ENCODE results near the gene FGR. TPM values are rescaled to one million over a fixed set of nuclear protein-coding genes. Genes with fewer than 3 reads are reported as not detected.

FGR gene
- polyA plus RNA-seq, 1 donor (not counting 4 experiments of a cell fraction or from before 2014, with no cell fraction given): 0.04 TPM

DNA sequence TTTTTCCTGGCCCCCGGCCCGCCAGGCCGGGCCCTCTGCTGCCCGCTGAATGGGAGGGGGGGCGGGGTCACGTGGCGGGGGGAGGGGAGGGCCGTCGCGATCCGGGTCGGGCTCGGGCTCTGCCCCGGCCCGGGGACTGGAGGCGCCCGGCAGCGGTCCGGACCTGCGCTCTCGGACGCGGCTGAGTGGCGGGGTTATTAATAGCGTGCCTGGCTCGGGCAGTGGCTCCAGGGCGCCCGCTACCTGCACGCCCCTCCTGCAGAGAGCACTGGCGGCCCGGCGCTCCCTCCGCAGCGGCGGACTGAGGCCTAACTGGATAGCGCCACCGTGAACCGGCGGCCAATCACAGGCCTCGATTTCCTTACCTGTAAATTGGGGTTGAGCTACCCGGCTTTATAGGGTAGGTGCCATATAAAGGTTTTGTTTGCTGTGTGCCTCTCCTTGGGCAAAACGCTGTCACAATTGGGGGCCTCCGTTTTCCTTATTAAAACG lies 59.1 kb downstream of the FGR start:
- no peaks in the 10 kb centered on the region for H4K20me1 ChIP-seq (ENCODE audit: control insufficient read depth, extremely low read depth, insufficient read depth, low read length)
- no peak overlapping the region for H2AFZ ChIP-seq (ENCODE audit: control insufficient read depth, low read length)

DNA sequence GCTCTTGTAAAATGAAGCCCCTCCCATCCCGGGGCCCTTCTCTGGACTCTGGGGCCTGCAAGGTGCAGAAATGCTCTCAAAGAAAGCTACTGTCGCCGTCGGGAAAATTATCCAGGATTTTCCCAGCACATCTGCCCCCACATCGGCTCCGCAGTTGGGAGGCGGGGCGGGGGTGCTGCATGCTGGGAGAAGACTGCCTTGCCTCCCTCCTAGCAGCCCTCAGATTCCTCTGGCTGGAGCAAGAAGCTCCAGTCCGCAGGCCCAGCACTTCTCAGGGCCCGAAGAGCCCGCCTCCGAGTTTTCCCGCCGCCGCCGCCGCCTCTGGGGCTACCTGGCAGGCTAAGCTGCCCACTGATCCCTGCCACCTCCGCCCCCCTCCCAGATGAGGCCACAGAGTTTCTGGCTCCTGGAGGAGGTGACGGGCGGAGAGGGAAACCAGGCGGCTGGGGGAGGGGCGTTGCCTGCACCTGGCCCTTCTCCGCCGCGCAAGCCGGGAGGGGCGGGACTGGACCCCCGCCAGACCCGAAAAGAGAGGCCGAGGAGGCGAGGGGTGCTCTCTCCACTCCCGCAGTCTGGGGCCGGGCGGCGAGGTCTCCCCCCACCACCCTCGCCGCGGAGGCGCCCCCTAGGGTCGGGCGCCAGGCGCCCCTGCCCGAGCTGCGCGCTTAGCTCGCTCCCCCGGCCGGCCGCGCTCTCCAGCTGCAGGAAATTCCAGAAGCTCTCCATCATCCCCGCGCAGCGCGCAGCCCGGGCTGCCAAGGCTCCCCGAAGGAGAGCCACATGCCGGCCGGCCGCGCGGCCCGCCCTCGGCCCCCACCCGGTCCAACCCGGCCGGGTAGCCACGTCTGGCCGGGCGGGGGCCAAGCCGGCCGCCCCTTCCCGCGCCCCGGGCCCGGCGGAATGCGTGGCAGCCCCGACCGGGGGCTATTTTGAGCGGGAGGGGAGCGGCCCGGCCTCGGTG lies 59.8 kb downstream of the FGR start:
- Histone ChIP-seq H3K79me2 (ENCODE audit: control insufficient read depth, insufficient read depth, low read length) (peaks cover 41% of the 10 kb centered on the region), H3K4me1 (ENCODE audit: control insufficient read depth, extremely low read depth, insufficient read depth, low read length) (peaks cover 55% of the 10 kb centered on the region), H3K4me3 (ENCODE audit: control insufficient read depth in 2 of 3, extremely low read depth in 1 of 3, insufficient read depth in 2 of 3, low read depth in 1 of 3, low read length in 3 of 3) (peak overlapping the region in 2 of 3 experiments; percentile 28 to 41), H4K20me1 (ENCODE audit: control insufficient read depth, extremely low read depth, insufficient read depth, low read length) (no peaks in the 10 kb centered on the region), H3K27me3 (ENCODE audit: control insufficient read depth, extremely low read depth, insufficient read depth, low read length) (no peaks in the 10 kb centered on the region), H3K9me1 (ENCODE audit: control insufficient read depth, extremely low read depth, insufficient read depth, low read length) (no peaks in the 10 kb centered on the region), H3K9me3 (ENCODE audit: control insufficient read depth, low read depth, low read length) (no peaks in the 10 kb centered on the region), H3K27ac (ENCODE audit: control insufficient read depth, insufficient read depth, low read length) (peak overlapping the region; percentile 30), H3K36me3 (ENCODE audit: control insufficient read depth in 2 of 2, extremely low read depth in 1 of 2, insufficient read depth in 2 of 2, low read length in 2 of 2) (peaks cover 0 to 3% of the 10 kb centered on the region in 2 experiments), H3K9ac (ENCODE audit: control insufficient read depth, extremely low read depth, insufficient read depth, low read length) (peak overlapping the region; percentile 43), H3K4me2 (ENCODE audit: control insufficient read depth, extremely low read depth, insufficient read depth, low read depth, low read length) (peak overlapping the region; percentile 65), H2AFZ (ENCODE audit: control insufficient read depth, low read length) (no peak overlapping the region)
- FAIRE-seq (no peak), DNase-seq (ENCODE audit: low read depth, low spot score) (no peak)
- TF ChIP-seq, protein P1, sequence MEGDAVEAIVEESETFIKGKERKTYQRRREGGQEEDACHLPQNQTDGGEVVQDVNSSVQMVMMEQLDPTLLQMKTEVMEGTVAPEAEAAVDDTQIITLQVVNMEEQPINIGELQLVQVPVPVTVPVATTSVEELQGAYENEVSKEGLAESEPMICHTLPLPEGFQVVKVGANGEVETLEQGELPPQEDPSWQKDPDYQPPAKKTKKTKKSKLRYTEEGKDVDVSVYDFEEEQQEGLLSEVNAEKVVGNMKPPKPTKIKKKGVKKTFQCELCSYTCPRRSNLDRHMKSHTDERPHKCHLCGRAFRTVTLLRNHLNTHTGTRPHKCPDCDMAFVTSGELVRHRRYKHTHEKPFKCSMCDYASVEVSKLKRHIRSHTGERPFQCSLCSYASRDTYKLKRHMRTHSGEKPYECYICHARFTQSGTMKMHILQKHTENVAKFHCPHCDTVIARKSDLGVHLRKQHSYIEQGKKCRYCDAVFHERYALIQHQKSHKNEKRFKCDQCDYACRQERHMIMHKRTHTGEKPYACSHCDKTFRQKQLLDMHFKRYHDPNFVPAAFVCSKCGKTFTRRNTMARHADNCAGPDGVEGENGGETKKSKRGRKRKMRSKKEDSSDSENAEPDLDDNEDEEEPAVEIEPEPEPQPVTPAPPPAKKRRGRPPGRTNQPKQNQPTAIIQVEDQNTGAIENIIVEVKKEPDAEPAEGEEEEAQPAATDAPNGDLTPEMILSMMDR (optimal IDR thresholded peaks at IDR 0.05 in 1 of 3, IDR thresholded peaks at IDR 0.05 in 1 of 3, conservative IDR thresholded peaks at IDR 0.05 in 1 of 3; ENCODE audit: extremely low read depth in 1 of 3, insufficient read depth in 2 of 3, low read length in 3 of 3): no peak
- no peak for TF ChIP-seq EZH2 (IDR thresholded peaks at IDR 0.05; ENCODE audit: low read length)
- dilution Hi-C loops (cut with MboI; ENCODE audit: extremely low pct_ligation_motif_present, low sequenced_read_pairs): loop anchor here (25.0 kb wide), 1 partner anchor 163 kb away; no protein-coding TSS in a partner anchor

More for the DNA sequence above, 59.1 kb downstream of the FGR start:
- peak overlapping the region in 2 of 3 experiments; percentile 40 to 61 for H3K4me3 ChIP-seq (ENCODE audit: control insufficient read depth in 2 of 3, extremely low read depth in 1 of 3, insufficient read depth in 2 of 3, low read depth in 1 of 3, low read length in 3 of 3)
- FAIRE-seq (no peak), DNase-seq (ENCODE audit: low read depth, low spot score) (no peak)
- peak overlapping the region; percentile 30 for H3K27ac ChIP-seq (ENCODE audit: control insufficient read depth, insufficient read depth, low read length)
- H3K4me2 ChIP-seq (ENCODE audit: control insufficient read depth, extremely low read depth, insufficient read depth, low read depth, low read length): peak overlapping the region; percentile 85
- H3K27me3 ChIP-seq (ENCODE audit: control insufficient read depth, extremely low read depth, insufficient read depth, low read length): no peaks in the 10 kb centered on the region
- peaks cover 0 to 3% of the 10 kb centered on the region in 2 experiments for H3K36me3 ChIP-seq (ENCODE audit: control insufficient read depth in 2 of 2, extremely low read depth in 1 of 2, insufficient read depth in 2 of 2, low read length in 2 of 2)
- peaks cover 41% of the 10 kb centered on the region for H3K79me2 ChIP-seq (ENCODE audit: control insufficient read depth, insufficient read depth, low read length)
- peaks cover 48% of the 10 kb centered on the region for H3K4me1 ChIP-seq (ENCODE audit: control insufficient read depth, extremely low read depth, insufficient read depth, low read length)
- H3K9ac ChIP-seq (ENCODE audit: control insufficient read depth, extremely low read depth, insufficient read depth, low read length): peak overlapping the region; percentile 43
- no peaks in the 10 kb centered on the region for H3K9me1 ChIP-seq (ENCODE audit: control insufficient read depth, extremely low read depth, insufficient read depth, low read length)
- TF ChIP-seq, protein P1 (optimal IDR thresholded peaks at IDR 0.05 in 1 of 3, IDR thresholded peaks at IDR 0.05 in 1 of 3, conservative IDR thresholded peaks at IDR 0.05 in 1 of 3; ENCODE audit: extremely low read depth in 1 of 3, insufficient read depth in 2 of 3, low read length in 3 of 3): no peak
- TF ChIP-seq EZH2 (IDR thresholded peaks at IDR 0.05; ENCODE audit: low read length): no peak
- dilution Hi-C loops (cut with MboI; ENCODE audit: extremely low pct_ligation_motif_present, low sequenced_read_pairs): loop anchor here (25.0 kb wide), 1 partner anchor 164 kb away; no protein-coding TSS in a partner anchor
- no peaks in the 10 kb centered on the region for H3K9me3 ChIP-seq (ENCODE audit: control insufficient read depth, low read depth, low read length)

Data from keratinocyte (primary cell).